Fibroblast of lung (primary cell): ENCODE results near the gene HSP90B1. TPM values are rescaled to one million over a fixed set of nuclear protein-coding genes. Genes with fewer than 3 reads are reported as not detected.

ENCODE experiments used
- DNase-seq, 2 donors: peaks; one replicate each; pipeline versions ENCODE4 v3.0.0 to v3.0.0-alpha.2; 2010; ENCODE audit warnings: low read depth in 2 of 2
- H2AFZ ChIP-seq: 2 replicates; pipeline ENCODE4 v1.5.1; 2012; ENCODE audit warnings: low read length, control low read depth, inconsistent platforms
- H3K27ac ChIP-seq: 2 replicates; pipeline ENCODE4 v1.5.1; 2011; ENCODE audit warnings: low read length, control low read depth; ENCODE audit not compliant: insufficient read depth
- H3K27me3 ChIP-seq: 2 replicates; pipeline ENCODE4 v1.5.1; 2011; ENCODE audit warnings: mild to moderate bottlenecking, low read length; ENCODE audit not compliant: control insufficient read depth, insufficient read depth
- H3K36me3 ChIP-seq: 2 replicates; pipeline ENCODE4 v1.5.1; 2011; ENCODE audit warnings: low read length; ENCODE audit not compliant: control insufficient read depth, insufficient read depth
- H3K4me1 ChIP-seq: 2 replicates; pipeline ENCODE4 v1.5.1; 2011; ENCODE audit warnings: low read length; ENCODE audit not compliant: control insufficient read depth, insufficient read depth; ENCODE audit errors: extremely low read depth
- H3K4me2 ChIP-seq: 2 replicates; pipeline ENCODE4 v1.5.1; 2011; ENCODE audit warnings: low read length, control low read depth; ENCODE audit not compliant: insufficient read depth; ENCODE audit errors: extremely low read depth
- H3K4me3 ChIP-seq, 4 experiments: fragments of 200-600 bp in 1 of 4; sonication (generic) in 1 of 4; replicated peaks in 1 of 4; 2 replicates each; pipeline ENCODE4 v1.5.1; 2011 to 2016; ENCODE audit warnings: low read length in 4 of 4, low read depth in 3 of 4, mild to moderate bottlenecking in 3 of 4, control low read depth in 2 of 4, inconsistent platforms in 1 of 4, mixed read lengths in 1 of 4; ENCODE audit not compliant: insufficient read depth in 1 of 4; ENCODE audit errors: control extremely low read depth in 1 of 4
- H3K79me2 ChIP-seq: 2 replicates; pipeline ENCODE4 v1.5.1; 2012; ENCODE audit warnings: mild to moderate bottlenecking, low read length, inconsistent platforms; ENCODE audit not compliant: control insufficient read depth, insufficient read depth
- H3K9ac ChIP-seq: 2 replicates; pipeline ENCODE4 v1.5.1; 2011; ENCODE audit warnings: mild to moderate bottlenecking, low read length, control low read depth; ENCODE audit not compliant: insufficient read depth
- H3K9me3 ChIP-seq: 2 replicates; pipeline ENCODE4 v1.5.1; 2012; ENCODE audit warnings: low read depth, low read length; ENCODE audit not compliant: control insufficient read depth, insufficient read depth
- H4K20me1 ChIP-seq: 2 replicates; pipeline ENCODE4 v1.5.1; 2011; ENCODE audit warnings: low read length; ENCODE audit not compliant: control insufficient read depth, insufficient read depth; ENCODE audit errors: extremely low read depth
- EZH2 ChIP-seq: IDR thresholded peaks from 2 replicates; pipeline ENCODE4 v1.5.1; 2012; ENCODE audit warnings: low read length, control low read depth, mild to moderate bottlenecking; ENCODE audit errors: missing control alignments
- polyA plus RNA-seq, 2 donors: library from polyadenylated mRNA; depleted of rRNA in 1 of 2; stranded (reverse) in 1 of 2; unstranded in 1 of 2; fragments of >200 nt; gene quantifications; 2 replicates each; pipeline ENCODE4 v1.2.1, GENCODE V29; 2011 to 2012; ENCODE audit warnings: missing spikeins in 1 of 2
- total RNA-seq: library from RNA; depleted of rRNA; stranded (reverse); fragments of >200 nt; gene quantifications from 2 replicates; pipeline ENCODE4 v1.2.1, GENCODE V29; 2014
- TF ChIP-seq, protein P1 (sequence below), 2 donors: IDR thresholded peaks in 1 of 2; conservative IDR thresholded peaks in 1 of 2; 1 replicate in 1 of 2; 2 replicates in 1 of 2; pipeline ENCODE4 v1.5.1; 2011 to 2012; ENCODE audit warnings: low read length in 2 of 2, control low read depth in 1 of 2, inconsistent platforms in 1 of 2, low read depth in 1 of 2, mild to moderate bottlenecking in 1 of 2

The HSP90B1 gene
- total and polyA plus RNA-seq, 2 donors (not counting 1 experiment from before 2014, with no cell fraction given), result 983 to 1,015 TPM

DNA sequence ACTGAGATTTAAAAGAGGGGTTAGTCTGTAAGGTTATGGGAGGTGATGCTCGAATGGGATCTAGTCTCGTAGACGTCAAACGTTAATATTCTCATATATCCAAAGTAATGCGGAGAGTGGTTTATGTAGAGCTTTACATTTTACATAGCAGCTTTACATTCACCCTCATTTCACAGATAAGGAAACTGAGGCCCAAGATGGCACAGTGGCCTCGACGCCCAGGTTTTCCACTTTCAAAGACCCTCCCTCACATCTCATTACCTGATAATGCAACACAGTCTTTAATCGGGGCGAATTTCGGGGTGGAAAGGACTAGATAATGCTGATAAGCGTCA lies 35.0 kb downstream of the HSP90B1 start:
- Histone ChIP-seq H3K36me3 (no peaks in the 10 kb centered on the region), H3K27me3 (no peaks in the 10 kb centered on the region), H3K79me2 (peaks cover 62% of the 10 kb centered on the region), H2AFZ (peak overlapping the region; percentile 87), H3K4me3 (peak overlapping the region; percentile 86 to 100 (median 94)), H3K4me2 (peak overlapping the region; percentile 97), H4K20me1 (no peaks in the 10 kb centered on the region), H3K9me3 (no peaks in the 10 kb centered on the region), H3K9ac (peak overlapping the region; percentile 82), H3K27ac (peak overlapping the region; percentile 95), H3K4me1 (peaks cover 9% of the 10 kb centered on the region)
- DNase-seq, result no peak
- no peak for TF ChIP-seq EZH2
- TF ChIP-seq, protein P1, sequence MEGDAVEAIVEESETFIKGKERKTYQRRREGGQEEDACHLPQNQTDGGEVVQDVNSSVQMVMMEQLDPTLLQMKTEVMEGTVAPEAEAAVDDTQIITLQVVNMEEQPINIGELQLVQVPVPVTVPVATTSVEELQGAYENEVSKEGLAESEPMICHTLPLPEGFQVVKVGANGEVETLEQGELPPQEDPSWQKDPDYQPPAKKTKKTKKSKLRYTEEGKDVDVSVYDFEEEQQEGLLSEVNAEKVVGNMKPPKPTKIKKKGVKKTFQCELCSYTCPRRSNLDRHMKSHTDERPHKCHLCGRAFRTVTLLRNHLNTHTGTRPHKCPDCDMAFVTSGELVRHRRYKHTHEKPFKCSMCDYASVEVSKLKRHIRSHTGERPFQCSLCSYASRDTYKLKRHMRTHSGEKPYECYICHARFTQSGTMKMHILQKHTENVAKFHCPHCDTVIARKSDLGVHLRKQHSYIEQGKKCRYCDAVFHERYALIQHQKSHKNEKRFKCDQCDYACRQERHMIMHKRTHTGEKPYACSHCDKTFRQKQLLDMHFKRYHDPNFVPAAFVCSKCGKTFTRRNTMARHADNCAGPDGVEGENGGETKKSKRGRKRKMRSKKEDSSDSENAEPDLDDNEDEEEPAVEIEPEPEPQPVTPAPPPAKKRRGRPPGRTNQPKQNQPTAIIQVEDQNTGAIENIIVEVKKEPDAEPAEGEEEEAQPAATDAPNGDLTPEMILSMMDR (conservative IDR thresholded peaks at IDR 0.05 in 1 of 2, IDR thresholded peaks at IDR 0.05 in 1 of 2; ENCODE audit: low read depth in 1 of 2, low read length in 2 of 2), result no peak

DNA sequence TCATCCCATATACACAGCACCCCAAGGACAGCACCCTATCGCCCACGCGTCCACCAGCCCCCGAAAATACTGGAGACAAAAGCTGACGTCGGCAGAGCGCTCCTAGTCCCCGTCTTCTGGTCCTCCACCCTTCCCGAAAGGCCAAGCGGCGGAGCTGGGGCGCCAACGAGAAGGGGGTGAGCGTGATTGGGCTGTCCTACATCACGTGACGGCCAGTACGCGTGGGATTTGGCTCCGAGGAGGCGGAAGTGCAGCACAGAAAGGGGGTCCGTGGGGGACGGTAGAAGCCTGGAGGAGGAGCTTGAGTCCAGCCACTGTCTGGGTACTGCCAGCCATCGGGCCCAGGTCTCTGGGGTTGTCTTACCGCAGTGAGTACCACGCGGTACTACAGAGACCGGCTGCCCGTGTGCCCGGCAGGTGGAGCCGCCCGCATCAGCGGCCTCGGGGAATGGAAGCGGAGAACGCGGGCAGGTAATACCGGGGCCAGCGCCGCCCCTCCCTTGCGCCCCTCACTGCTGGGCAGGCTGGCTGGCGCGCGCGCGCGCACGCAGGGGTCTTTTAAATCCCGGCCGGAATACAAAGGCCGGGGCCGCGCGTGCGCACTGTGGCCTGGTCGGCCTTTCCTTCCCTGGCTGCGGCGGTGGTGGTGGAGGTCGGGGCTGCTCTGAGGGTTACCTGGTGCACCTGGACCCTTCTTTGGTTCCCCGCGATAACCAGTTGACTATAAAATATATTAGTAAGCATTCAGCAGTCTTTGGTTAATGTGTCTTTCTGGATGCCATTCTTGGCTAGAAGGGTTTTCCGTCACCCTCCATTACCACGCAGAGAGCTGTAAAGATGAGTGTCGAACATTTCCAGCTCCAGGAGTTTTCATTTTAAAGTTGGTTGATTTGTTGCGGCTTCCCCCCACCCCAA lies 35.6 kb downstream of the HSP90B1 start, which contains the start of gene TDG:
TDG (plus strand) TSS at position 283 of the 915 bp plus-strand sequence; CDS start at position 449, 166 bp downstream.
- H3K27me3 ChIP-seq, result no peaks in the 10 kb centered on the region
- peak within 1 kb of the TSS; percentile 86 to 100 (median 94) for H3K4me3 ChIP-seq
- no peaks in the 10 kb centered on the region for H3K9me3 ChIP-seq
- no peaks in the 10 kb centered on the region for H4K20me1 ChIP-seq
- no peaks in the 10 kb centered on the region for H3K36me3 ChIP-seq
- peak within 1 kb of the TSS; percentile 97 for H3K4me2 ChIP-seq
- H2AFZ ChIP-seq, result peak within 1 kb of the TSS; percentile 87
- DNase-seq, result peak; percentile 99
- no peak for TF ChIP-seq EZH2
- TF ChIP-seq, protein P1 (conservative IDR thresholded peaks at IDR 0.05 in 1 of 2, IDR thresholded peaks at IDR 0.05 in 1 of 2; ENCODE audit: low read depth in 1 of 2, low read length in 2 of 2), result peak in 1 of 2 donors; percentile 2
- peaks cover 9% of the 10 kb centered on the region for H3K4me1 ChIP-seq
- H3K9ac ChIP-seq, result peak within 1 kb of the TSS; percentile 82
- H3K79me2 ChIP-seq, result peaks cover 68% of the 10 kb centered on the region
- H3K27ac ChIP-seq, result peak within 1 kb of the TSS; percentile 95

DNA sequence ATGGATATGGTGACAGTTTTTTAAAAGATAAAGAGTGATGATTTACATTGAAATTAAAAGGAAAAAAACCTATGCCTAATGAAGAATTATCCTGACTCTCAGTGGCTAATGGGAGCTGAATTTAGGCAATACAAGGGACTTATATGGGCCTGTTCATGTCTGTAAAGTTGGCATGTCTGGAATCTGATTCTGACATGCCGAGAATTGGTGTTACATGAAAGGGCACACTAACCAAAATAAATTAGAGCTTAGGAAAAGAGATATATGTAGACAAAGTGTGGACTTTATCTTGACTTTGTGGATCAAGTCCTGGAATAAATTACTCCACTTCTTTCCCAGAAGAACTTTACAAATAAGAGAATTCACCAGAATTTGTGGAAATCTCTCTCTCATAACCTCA lies 36.5 kb downstream of the HSP90B1 start:
- H3K4me3 ChIP-seq, result peak overlapping the region; percentile 86 to 100 (median 94)

More for the DNA sequence above, 36.5 kb downstream of the HSP90B1 start:
- Histone ChIP-seq H3K36me3 (no peaks in the 10 kb centered on the region), H3K4me2 (peak overlapping the region; percentile 97), H3K4me1 (peaks cover 9% of the 10 kb centered on the region), H3K27ac (peak overlapping the region; percentile 95), H2AFZ (no peak overlapping the region), H4K20me1 (no peaks in the 10 kb centered on the region), H3K79me2 (peaks cover 77% of the 10 kb centered on the region), H3K9ac (peak overlapping the region; percentile 82), H3K27me3 (no peaks in the 10 kb centered on the region), H3K9me3 (no peaks in the 10 kb centered on the region)
- no peak for TF ChIP-seq EZH2
- TF ChIP-seq, protein P1 (conservative IDR thresholded peaks at IDR 0.05 in 1 of 2, IDR thresholded peaks at IDR 0.05 in 1 of 2; ENCODE audit: low read depth in 1 of 2, low read length in 2 of 2), result no peak
- DNase-seq, result peak in 1 of 2 donors; percentile 49
